Measurements from ENCODE around the gene IQGAP3. TPM values are rescaled to one million over a fixed set of nuclear protein-coding genes. Genes with fewer than 3 reads are reported as not detected.
A peak's percentile ranks its signal among the peaks of the same experiment; 100 is the strongest.

The IQGAP3 gene
- polyA plus RNA-seq, 3 donors: 0.03 to 0.24 TPM; not detected in 1

- H3K4me3 ChIP-seq (replicated peaks in 1 of 3; ENCODE audit: low read depth in 2 of 3, low read length in 3 of 3): no peak overlapping the region
- TF ChIP-seq CTCF (IDR thresholded peaks at IDR 0.05): no peak
- H3K27ac Mint-ChIP-seq: peak overlapping the region in 2 of 7 donors; percentile 12 to 21
- no peak overlapping the region for H3K4me2 ChIP-seq (replicated peaks; ENCODE audit: extremely low read depth, low read length, poor library complexity, severe bottlenecking)
- no peaks in the 10 kb centered on the region for H3K9me3 Mint-ChIP-seq
- H2AFZ ChIP-seq (ENCODE audit: insufficient read depth, low read depth, low read length, poor library complexity, severe bottlenecking): no peak overlapping the region
- H3K36me3 Mint-ChIP-seq: peaks cover 48 to 71% of the 10 kb centered on the region in 2 donors
- H3K27me3 ChIP-seq (ENCODE audit: control insufficient read depth in 2 of 2, insufficient read depth in 2 of 2, low read length in 2 of 2): no peaks in the 10 kb centered on the region
- H3K4me1 Mint-ChIP-seq: peaks cover 28% of the 10 kb centered on the region
- H3K27ac ChIP-seq (ENCODE audit: low read depth in 1 of 2, low read length in 2 of 2): no peak overlapping the region
- H3K27me3 Mint-ChIP-seq (ENCODE audit: low read depth in 3 of 3): peaks cover 0 to 4% (median 0%) of the 10 kb centered on the region in 3 donors
- H3K4me1 ChIP-seq (ENCODE audit: control insufficient read depth in 1 of 2, insufficient read depth in 2 of 2, low read length in 2 of 2): peaks cover 18 to 22% of the 10 kb centered on the region in 2 donors
- H3K79me2 ChIP-seq (ENCODE audit: insufficient read depth, low read length): no peaks in the 10 kb centered on the region
- H3K36me3 ChIP-seq (replicated peaks in 1 of 2; ENCODE audit: control insufficient read depth in 1 of 2, insufficient read depth in 2 of 2, low read length in 2 of 2): peaks cover 17 to 66% of the 10 kb centered on the region in 2 donors
- no peaks in the 10 kb centered on the region for H4K20me1 ChIP-seq (ENCODE audit: insufficient read depth, low read length)
- WGBS (ENCODE audit: insufficient coverage): 100% methylated on average over 7 of the region's 9 CpGs
- intact Hi-C loops (cut with micrococcal nuclease): no loop called here
- no peaks in the 10 kb centered on the region for H3K9me3 ChIP-seq (replicated peaks in 1 of 2; ENCODE audit: control insufficient read depth in 1 of 2, insufficient read depth in 1 of 2, low read length in 2 of 2)
- no peak overlapping the region for H3K4me3 Mint-ChIP-seq
- H3K9ac ChIP-seq (ENCODE audit: insufficient read depth, low read length, poor library complexity, severe bottlenecking): no peak overlapping the region
- DNase-seq: no peak
Measured at GRCh38 chr1:156547982-156548381, 24.4 kb downstream of the IQGAP3 start.

- Mint-ChIP-seq H3K9me3 (no peaks in the 10 kb centered on the region), H3K4me3 (no peak overlapping the region), H3K4me1 (peaks cover 25% of the 10 kb centered on the region), H3K27me3 (ENCODE audit: low read depth in 3 of 3) (peaks cover 0 to 4% (median 0%) of the 10 kb centered on the region in 3 donors), H3K27ac (no peak overlapping the region), H3K36me3 (peaks cover 49 to 71% of the 10 kb centered on the region in 2 donors)
- DNase-seq: no peak
- Histone ChIP-seq H3K36me3 (replicated peaks in 1 of 2; ENCODE audit: control insufficient read depth in 1 of 2, insufficient read depth in 2 of 2, low read length in 2 of 2) (peaks cover 17 to 66% of the 10 kb centered on the region in 2 donors), H3K27ac (ENCODE audit: low read depth in 1 of 2, low read length in 2 of 2) (no peak overlapping the region), H3K4me1 (ENCODE audit: control insufficient read depth in 1 of 2, insufficient read depth in 2 of 2, low read length in 2 of 2) (peaks cover 14 to 16% of the 10 kb centered on the region in 2 donors), H3K9me3 (replicated peaks in 1 of 2; ENCODE audit: control insufficient read depth in 1 of 2, insufficient read depth in 1 of 2, low read length in 2 of 2) (no peaks in the 10 kb centered on the region), H3K4me2 (replicated peaks; ENCODE audit: extremely low read depth, low read length, poor library complexity, severe bottlenecking) (no peak overlapping the region), H3K79me2 (ENCODE audit: insufficient read depth, low read length) (no peaks in the 10 kb centered on the region), H4K20me1 (ENCODE audit: insufficient read depth, low read length) (no peaks in the 10 kb centered on the region), H3K4me3 (replicated peaks in 1 of 3; ENCODE audit: low read depth in 2 of 3, low read length in 3 of 3) (no peak overlapping the region), H3K27me3 (ENCODE audit: control insufficient read depth in 2 of 2, insufficient read depth in 2 of 2, low read length in 2 of 2) (no peaks in the 10 kb centered on the region), H2AFZ (ENCODE audit: insufficient read depth, low read depth, low read length, poor library complexity, severe bottlenecking) (no peak overlapping the region), H3K9ac (ENCODE audit: insufficient read depth, low read length, poor library complexity, severe bottlenecking) (no peak overlapping the region)
- no peak for TF ChIP-seq CTCF (IDR thresholded peaks at IDR 0.05)
- intact Hi-C loops (cut with micrococcal nuclease): no loop called here
- WGBS (ENCODE audit: insufficient coverage): 100% methylated on average over 1 of the region's 4 CpGs
Measured at GRCh38 chr1:156547434-156547833, 24.9 kb downstream of the IQGAP3 start.
